Measurements from ENCODE around the gene CHP1. TPM values are rescaled to one million over a fixed set of nuclear protein-coding genes. Genes with fewer than 3 reads are reported as not detected.
A peak's percentile ranks its signal among the peaks of the same experiment; 100 is the strongest.
"Not testable (repeated sequence)": the region's sequence is repeated elsewhere in the genome, so short reads cannot be mapped to it uniquely, and the experiment has no call there.

Gene CHP1
- total and polyA plus RNA-seq, 7 experiments from 2014 or later, result 11.0 to 70.6 (median 21.1) TPM

DNA sequence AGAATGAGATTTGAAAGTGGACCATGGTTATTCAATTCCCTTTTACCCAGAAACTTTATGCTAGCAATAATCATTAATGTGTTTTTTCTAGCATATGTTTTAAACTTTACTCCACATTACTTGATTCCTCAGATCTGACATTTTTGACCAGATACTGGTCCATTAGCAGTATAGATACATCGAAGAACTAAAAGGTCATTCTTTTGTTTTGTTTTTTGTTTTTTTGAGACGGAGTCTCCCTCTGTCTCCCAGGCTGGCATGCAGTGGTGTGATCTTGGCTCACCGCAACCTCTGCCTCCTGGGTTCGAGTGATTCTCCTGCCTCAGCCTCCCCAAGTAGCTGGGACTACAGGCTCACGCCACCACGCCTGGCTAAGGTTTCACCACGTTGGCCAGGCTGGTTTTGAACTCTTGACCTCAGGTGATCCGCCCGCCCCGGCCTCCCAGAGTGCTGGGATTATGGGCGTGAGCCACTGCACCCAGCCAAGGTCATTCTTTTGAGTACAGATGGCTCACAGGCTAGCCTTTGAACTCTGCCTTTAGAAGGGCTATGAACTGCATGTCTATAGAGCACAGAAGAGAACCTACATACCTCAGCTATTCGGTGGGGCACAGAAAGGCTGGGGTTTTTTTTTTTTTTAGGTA lies 28.6 kb downstream of the CHP1 start:
- Histone ChIP-seq H3K9me3 (ENCODE audit: control insufficient read depth in 2 of 3, low read length in 3 of 3) (no peaks in the 10 kb centered on the region), H3K4me1 (ENCODE audit: control insufficient read depth in 2 of 2, insufficient read depth in 2 of 2, low read length in 2 of 2) (no peaks in the 10 kb centered on the region), H3K4me3 (ENCODE audit: low read length) (no peak overlapping the region), H3K27ac (ENCODE audit: low read depth, low read length) (no peak overlapping the region), H3K27me3 (ENCODE audit: control insufficient read depth in 2 of 2, insufficient read depth in 2 of 2, low read length in 2 of 2) (no peaks in the 10 kb centered on the region), H3K36me3 (ENCODE audit: control insufficient read depth in 2 of 3, insufficient read depth in 3 of 3, low read length in 3 of 3) (peaks cover 0 to 9% (median 5%) of the 10 kb centered on the region in 3 experiments)
- H3K27me3 Mint-ChIP-seq, result no peaks in the 10 kb centered on the region
- peak overlapping the region in 1 of 9 donors; percentile 38 for H3K27ac Mint-ChIP-seq
- no peak overlapping the region for H3K4me3 Mint-ChIP-seq
- peaks cover 0 to 3% (median 0%) of the 10 kb centered on the region in 7 donors for H3K4me1 Mint-ChIP-seq
- intact Hi-C loops (cut with micrococcal nuclease), result no loop called here
- peaks cover 5 to 33% (median 13%) of the 10 kb centered on the region in 5 donors for H3K36me3 Mint-ChIP-seq
- ATAC-seq, result no peak
- ChIA-PET POLR2A (no interaction called here), CTCF (interaction anchor here (0.7 kb wide), 1 partner anchor 197 kb away, joined by 3 read pairs; no protein-coding TSS in a partner anchor)
- no peaks in the 10 kb centered on the region for H3K9me3 Mint-ChIP-seq
- no peak for DNase-seq

- POLR2A ChIA-PET; H3K4me1 ChIP-seq (ENCODE audit: control insufficient read depth in 2 of 2, insufficient read depth in 2 of 2, low read length in 2 of 2); DNase-seq; H3K9me3 ChIP-seq (ENCODE audit: control insufficient read depth in 2 of 3, low read length in 3 of 3); H3K9me3 Mint-ChIP-seq; H3K4me1 Mint-ChIP-seq; H3K27ac Mint-ChIP-seq; H3K27me3 Mint-ChIP-seq; H3K4me3 ChIP-seq (ENCODE audit: low read length); H3K4me3 Mint-ChIP-seq; H3K27me3 ChIP-seq (ENCODE audit: control insufficient read depth in 2 of 2, insufficient read depth in 2 of 2, low read length in 2 of 2); intact Hi-C loops (cut with micrococcal nuclease); ATAC-seq; H3K27ac ChIP-seq (ENCODE audit: low read depth, low read length): not testable (repeated sequence)
- CTCF ChIA-PET, result interaction anchor here (0.6 kb wide), 1 partner anchor 183 kb away, joined by 4 read pairs; no protein-coding TSS in a partner anchor
- H3K36me3 ChIP-seq (ENCODE audit: control insufficient read depth in 2 of 3, insufficient read depth in 3 of 3, low read length in 3 of 3), result peaks cover 0 to 12% (median 5%) of the 10 kb centered on the region in 3 experiments
- H3K36me3 Mint-ChIP-seq, result peaks cover 5 to 36% (median 14%) of the 10 kb centered on the region in 5 donors
Observed at GRCh38 chr15:41260924-41261323, 29.9 kb downstream of the CHP1 start.

DNA sequence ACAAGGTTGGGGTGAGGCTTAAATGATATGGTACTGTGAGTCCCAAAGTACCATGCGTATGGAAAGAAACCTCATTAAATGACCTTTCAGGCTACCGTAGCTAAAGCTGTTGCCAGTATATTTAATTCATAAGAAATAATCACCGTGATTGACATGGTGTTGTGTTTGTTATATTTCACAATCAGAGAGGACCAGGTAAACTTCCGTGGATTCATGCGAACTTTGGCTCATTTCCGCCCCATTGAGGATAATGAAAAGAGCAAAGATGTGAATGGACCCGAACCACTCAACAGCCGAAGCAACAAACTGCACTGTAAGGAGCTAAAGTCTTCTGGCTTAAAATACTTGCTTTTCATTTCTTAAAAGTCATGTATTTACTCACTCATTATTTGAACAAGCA lies 31.5 kb downstream of the CHP1 start:
- intact Hi-C loops (cut with micrococcal nuclease), result no loop called here
- H3K4me1 ChIP-seq (ENCODE audit: control insufficient read depth in 2 of 2, insufficient read depth in 2 of 2, low read length in 2 of 2), result no peaks in the 10 kb centered on the region
- ChIA-PET POLR2A (no interaction called here), CTCF (no interaction called here)
- no peaks in the 10 kb centered on the region for H3K27me3 ChIP-seq (ENCODE audit: control insufficient read depth in 2 of 2, insufficient read depth in 2 of 2, low read length in 2 of 2)
- H3K27me3 Mint-ChIP-seq, result no peaks in the 10 kb centered on the region
- no peak for ATAC-seq
- H3K27ac Mint-ChIP-seq, result no peak overlapping the region
- no peak overlapping the region for H3K27ac ChIP-seq (ENCODE audit: low read depth, low read length)
- no peak for DNase-seq
- H3K9me3 ChIP-seq (ENCODE audit: control insufficient read depth in 2 of 3, low read length in 3 of 3), result no peaks in the 10 kb centered on the region
- H3K4me3 ChIP-seq (ENCODE audit: low read length), result no peak overlapping the region
- H3K4me1 Mint-ChIP-seq, result peaks cover 0 to 3% (median 0%) of the 10 kb centered on the region in 7 donors
- no peak overlapping the region for H3K4me3 Mint-ChIP-seq
- peaks cover 9 to 39% (median 20%) of the 10 kb centered on the region in 5 donors for H3K36me3 Mint-ChIP-seq
- H3K9me3 Mint-ChIP-seq, result no peaks in the 10 kb centered on the region
- peaks cover 0 to 12% (median 5%) of the 10 kb centered on the region in 3 experiments for H3K36me3 ChIP-seq (ENCODE audit: control insufficient read depth in 2 of 3, insufficient read depth in 3 of 3, low read length in 3 of 3)

- intact Hi-C loops (cut with micrococcal nuclease), result no loop called here
- no peak for DNase-seq
- H3K4me1 Mint-ChIP-seq, result peaks cover 0 to 2% (median 0%) of the 10 kb centered on the region in 7 donors
- H3K9me3 ChIP-seq (ENCODE audit: control insufficient read depth in 2 of 3, low read length in 3 of 3), result no peaks in the 10 kb centered on the region
- no peaks in the 10 kb centered on the region for H3K27me3 Mint-ChIP-seq
- ChIA-PET POLR2A (no interaction called here), CTCF (interaction anchor here (0.5 to 0.6 kb wide), 3 partner anchors 78 to 607 kb away, joined by 3 to 4 read pairs (median 4); no protein-coding TSS in a partner anchor)
- no peak overlapping the region for H3K4me3 Mint-ChIP-seq
- no peaks in the 10 kb centered on the region for H3K9me3 Mint-ChIP-seq
- peaks cover 0 to 12% (median 5%) of the 10 kb centered on the region in 3 experiments for H3K36me3 ChIP-seq (ENCODE audit: control insufficient read depth in 2 of 3, insufficient read depth in 3 of 3, low read length in 3 of 3)
- peaks cover 9 to 34% (median 22%) of the 10 kb centered on the region in 5 donors for H3K36me3 Mint-ChIP-seq
- no peak overlapping the region for H3K27ac ChIP-seq (ENCODE audit: low read depth, low read length)
- H3K4me1 ChIP-seq (ENCODE audit: control insufficient read depth in 2 of 2, insufficient read depth in 2 of 2, low read length in 2 of 2), result no peaks in the 10 kb centered on the region
- ATAC-seq, result no peak
- no peak overlapping the region for H3K27ac Mint-ChIP-seq
- no peak overlapping the region for H3K4me3 ChIP-seq (ENCODE audit: low read length)
- H3K27me3 ChIP-seq (ENCODE audit: control insufficient read depth in 2 of 2, insufficient read depth in 2 of 2, low read length in 2 of 2), result no peaks in the 10 kb centered on the region
Observed at GRCh38 chr15:41263891-41264351, 32.9 kb downstream of the CHP1 start.

DNA sequence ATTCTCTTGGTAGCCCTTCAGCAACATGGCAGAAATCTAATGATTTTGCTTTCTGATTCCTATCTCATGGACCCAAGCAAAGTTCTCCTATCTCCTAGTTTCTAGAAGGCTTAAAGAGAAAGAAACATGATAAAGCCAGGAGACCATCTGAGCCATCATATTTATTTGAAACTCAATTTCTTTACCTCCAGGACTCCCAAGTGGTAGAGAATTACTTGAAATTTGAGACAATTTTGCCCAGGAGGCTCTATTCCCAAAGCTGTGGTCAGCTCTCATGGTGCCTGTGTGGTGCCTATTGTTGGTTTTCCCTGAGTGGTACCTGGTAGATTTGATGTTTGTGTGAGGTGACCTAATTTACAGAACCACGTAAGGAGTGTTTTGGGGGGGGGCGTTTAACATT lies 38.8 kb downstream of the CHP1 start:
- Histone ChIP-seq H3K27me3 (ENCODE audit: control insufficient read depth in 2 of 2, insufficient read depth in 2 of 2, low read length in 2 of 2) (no peaks in the 10 kb centered on the region), H3K27ac (ENCODE audit: low read depth, low read length) (no peak overlapping the region), H3K36me3 (ENCODE audit: control insufficient read depth in 2 of 3, insufficient read depth in 3 of 3, low read length in 3 of 3) (peaks cover 0 to 8% (median 0%) of the 10 kb centered on the region in 3 experiments), H3K4me1 (ENCODE audit: control insufficient read depth in 2 of 2, insufficient read depth in 2 of 2, low read length in 2 of 2) (no peaks in the 10 kb centered on the region), H3K4me3 (ENCODE audit: low read length) (no peak overlapping the region), H3K9me3 (ENCODE audit: control insufficient read depth in 2 of 3, low read length in 3 of 3) (no peaks in the 10 kb centered on the region)
- ChIA-PET CTCF (interaction anchor here (0.6 kb wide), 1 partner anchor 287 kb away, joined by 3 read pairs; no protein-coding TSS in a partner anchor), POLR2A (no interaction called here)
- H3K27me3 Mint-ChIP-seq, result no peaks in the 10 kb centered on the region
- intact Hi-C loops (cut with micrococcal nuclease), result no loop called here
- H3K9me3 Mint-ChIP-seq, result no peaks in the 10 kb centered on the region
- DNase-seq (no peak), ATAC-seq (no peak)
- no peak overlapping the region for H3K4me3 Mint-ChIP-seq
- peaks cover 4 to 28% (median 14%) of the 10 kb centered on the region in 5 donors for H3K36me3 Mint-ChIP-seq
- H3K27ac Mint-ChIP-seq, result no peak overlapping the region
- H3K4me1 Mint-ChIP-seq, result no peaks in the 10 kb centered on the region

GRCh38 chr15:41276831-41277230 lies 45.8 kb downstream of the CHP1 start:
- H3K4me3 Mint-ChIP-seq, result no peak overlapping the region
- intact Hi-C loops (cut with micrococcal nuclease), result no loop called here
- peaks cover 0 to 23% (median 8%) of the 10 kb centered on the region in 5 donors for H3K36me3 Mint-ChIP-seq
- CTCF ChIA-PET, result no interaction called here
- H3K27me3 Mint-ChIP-seq, result no peaks in the 10 kb centered on the region
- DNase-seq, result no peak
- Histone ChIP-seq H3K4me3 (ENCODE audit: low read length) (no peak overlapping the region), H3K4me1 (ENCODE audit: control insufficient read depth in 2 of 2, insufficient read depth in 2 of 2, low read length in 2 of 2) (no peaks in the 10 kb centered on the region), H3K27me3 (ENCODE audit: control insufficient read depth in 2 of 2, insufficient read depth in 2 of 2, low read length in 2 of 2) (no peaks in the 10 kb centered on the region), H3K27ac (ENCODE audit: low read depth, low read length) (no peak overlapping the region), H3K9me3 (ENCODE audit: control insufficient read depth in 2 of 3, low read length in 3 of 3) (no peaks in the 10 kb centered on the region), H3K36me3 (ENCODE audit: control insufficient read depth in 2 of 3, insufficient read depth in 3 of 3, low read length in 3 of 3) (peaks cover 0 to 7% (median 0%) of the 10 kb centered on the region in 3 experiments)
- H3K9me3 Mint-ChIP-seq, result no peaks in the 10 kb centered on the region
- ATAC-seq, result peak; percentile 66
- H3K4me1 Mint-ChIP-seq, result no peaks in the 10 kb centered on the region
- peak overlapping the region in 1 of 9 donors; percentile 19 for H3K27ac Mint-ChIP-seq
- POLR2A ChIA-PET, result no interaction called here

Data from naive thymus-derived CD4-positive, alpha-beta T cell (primary cell).